Activated naive CD4-positive, alpha-beta T cell treated with Interleukin-2 at 50 U/mL for 16 hours (primary cell): ENCODE data around the gene PRR27.

ENCODE experiments used
- DNase-seq: peaks from one replicate; pipeline ENCODE4 v3.0.0-alpha.2; 2020

The PRR27 gene

GRCh38 chr4:70153937-70154336 is at the start of gene PRR27:
Gene PRR27, plus strand, starts transcription at chr4:70154237. Its CDS starts 139 bp downstream, at chr4:70154376.
- no peak for DNase-seq

GRCh38 chr4:70110917-70111316 is 43.1 kb upstream of the PRR27 start:
- no peak for DNase-seq

GRCh38 chr4:70113656-70114055 is 40.4 kb upstream of the PRR27 start:
- DNase-seq = no peak

- DNase-seq = no peak
Observed at GRCh38 chr4:70114096-70114495, 39.9 kb upstream of the PRR27 start.

GRCh38 chr4:70120323-70120722 is 33.7 kb upstream of the PRR27 start:
- no peak for DNase-seq

GRCh38 chr4:70133473-70133872 is 20.6 kb upstream of the PRR27 start:
- DNase-seq = no peak

- no peak for DNase-seq
Observed at GRCh38 chr4:70138751-70139150, 15.3 kb upstream of the PRR27 start.

- no peak for DNase-seq
Observed at GRCh38 chr4:70151271-70151670, 2.8 kb upstream of the PRR27 start.

- DNase-seq = no peak
Observed at GRCh38 chr4:70152088-70152487, 1.9 kb upstream of the PRR27 start.

GRCh38 chr4:70158576-70158975 is 4.5 kb downstream of the PRR27 start:
- DNase-seq = no peak

- no peak for DNase-seq
Observed at GRCh38 chr4:70177090-70177489, 23.1 kb downstream of the PRR27 start.

GRCh38 chr4:70178075-70178660 is 24.1 kb downstream of the PRR27 start:
- no peak for DNase-seq

GRCh38 chr4:70179811-70180210 is 25.8 kb downstream of the PRR27 start:
- DNase-seq = no peak

GRCh38 chr4:70181864-70182263 is 27.8 kb downstream of the PRR27 start:
- DNase-seq = no peak

- no peak for DNase-seq
Observed at GRCh38 chr4:70182517-70183167, 28.6 kb downstream of the PRR27 start.

GRCh38 chr4:70183168-70183939 is 29.3 kb downstream of the PRR27 start:
- no peak for DNase-seq

- no peak for DNase-seq
Observed at GRCh38 chr4:70183940-70184246, 29.9 kb downstream of the PRR27 start.

GRCh38 chr4:70187216-70187615 is 33.2 kb downstream of the PRR27 start:
- no peak for DNase-seq

- DNase-seq = no peak
Observed at GRCh38 chr4:70190579-70190978, 36.5 kb downstream of the PRR27 start.

GRCh38 chr4:70191647-70192046 is 37.6 kb downstream of the PRR27 start:
- no peak for DNase-seq

- DNase-seq = no peak
Observed at GRCh38 chr4:70192895-70193294, 38.9 kb downstream of the PRR27 start.

- DNase-seq = no peak
Observed at GRCh38 chr4:70195425-70195824, 41.4 kb downstream of the PRR27 start, which contains the start of gene ODAM. Gene ODAM, plus strand, starts transcription at chr4:70195725. Its CDS starts 819 bp downstream, at chr4:70196544.

- DNase-seq = no peak
Observed at GRCh38 chr4:70196857-70197256, 42.8 kb downstream of the PRR27 start.

GRCh38 chr4:70197842-70198241 is 43.8 kb downstream of the PRR27 start:
- DNase-seq = no peak
